Psoas muscle (tissue), 8 donors: ENCODE measurements around the gene SPSB3. TPM values are rescaled to one million over a fixed set of nuclear protein-coding genes. Genes with fewer than 3 reads are reported as not detected.
"Not testable (repeated sequence)": the region's sequence is repeated elsewhere in the genome, so short reads cannot be mapped to it uniquely, and the experiment has no call there.

Experiments used
- ATAC-seq, 4 donors: fragments of 200-7000 bp; cut with Tn5 transposase; one replicate each; pipeline ENCODE4 v1.9.1; 2020; ENCODE audit warnings: moderate library complexity in 3 of 4, mild to moderate bottlenecking in 2 of 4
- DNase-seq, 2 donors: peaks; one replicate each; pipeline ENCODE4 v3.0.0-alpha.2; 2020
- H3K27ac ChIP-seq: fragments of 200-600 bp; one replicate; pipeline ENCODE4 v1.8.0; 2022
- H3K27me3 ChIP-seq, 3 donors: fragments of 200-600 bp in 1 of 3; one replicate each; pipeline versions ENCODE4 v1.6.1 to v1.8.0; 2013 to 2022; ENCODE audit warnings: low read length in 2 of 3, mild to moderate bottlenecking in 2 of 3, moderate library complexity in 1 of 3; ENCODE audit not compliant: insufficient read depth in 3 of 3
- H3K36me3 ChIP-seq, 2 donors: fragments of 200-600 bp in 1 of 2; one replicate each; pipeline versions ENCODE4 v1.6.1 to v1.8.0; 2013 to 2022; ENCODE audit warnings: low read depth in 1 of 2, mild to moderate bottlenecking in 1 of 2, moderate library complexity in 1 of 2; ENCODE audit not compliant: insufficient read depth in 1 of 2
- H3K4me1 ChIP-seq: fragments of 200-600 bp; one replicate; pipeline ENCODE4 v1.8.0; 2022
- H3K4me3 ChIP-seq: fragments of 200-600 bp; one replicate; pipeline ENCODE4 v1.8.0; 2022; ENCODE audit warnings: mild to moderate bottlenecking
- H3K9me3 ChIP-seq: fragments of 200-600 bp; one replicate; pipeline ENCODE4 v1.8.0; 2022
- CTCF ChIP-seq: fragments of 200-600 bp; IDR thresholded peaks from one replicate; pipeline ENCODE4 v1.8.0; 2022; ENCODE audit warnings: antibody characterized with exemption
- WGBS, 3 donors: extraction: QIAGEN DNeasy Blood & Tissue Kit; methylation state at CpG; one replicate each; pipeline versions ENCODE4 v1.1.6 to v1.1.7; 2013; 5-methylcytosine and 5-hydroxymethylcytosine counted together
- intact Hi-C, 2 donors: fragments of 100-400 bp; cut with DNase I; formaldehyde crosslinking; loops; one replicate each; pipeline versions ENCODE4 v1.11.0 to v1.14.2; 2022
- polyA plus RNA-seq, 3 donors: library from polyadenylated mRNA; stranded (reverse); fragments of 200-250 nt; gene quantifications; one replicate each; pipeline ENCODE4 v1.2.3, GENCODE V29; 2013
- total RNA-seq, 4 donors: library from RNA; stranded (reverse); fragmentation: NEBNext Ultra II Directional in 2 of 4; extraction: Animal tissue kit (Norgen Biotek cat#: 25700) in 2 of 4; gene quantifications; one replicate each; pipeline versions ENCODE4 v1.2.1 to v1.2.4, GENCODE V29; 2021 to 2023
- donor health status: healthy with polysubstance abuse.
- donor health status: DM: no; HTN: no; CAD: no; lungs with moderate emphysema.
- donor health status: Bipolar disorder and iron deficiency.
- donor health status: healthy.
- donor health status: DM: yes; HTN: yes; CAD: no.
- donor health status: DM: no; HTN: no; CAD: no.
- donor health status: DM: no; HTN: no; CAD: no.
- donor health status: DM: yes; HTN: yes; CAD: no.

The SPSB3 gene
- total and polyA plus RNA-seq, 7 donors: 26.3 to 108 (median 54.9) TPM

- Histone ChIP-seq H3K9me3 (no peaks in the 10 kb centered on the region), H3K27me3 (no peaks in the 10 kb centered on the region), H3K36me3 (peaks cover 0 to 50% of the 10 kb centered on the region in 2 donors), H3K4me1 (no peaks in the 10 kb centered on the region), H3K4me3 (no peak overlapping the region), H3K27ac (no peak overlapping the region)
- intact Hi-C loops: no loop called here
- 96 to 97% (median 96%) methylated on average over 22 of the region's 22 CpGs for WGBS, 3 donors
- ATAC-seq: peak in 1 of 4 donors; percentile 6
- DNase-seq: no peak
- no peak for TF ChIP-seq CTCF
These were observed 47.6 kb downstream of the SPSB3 start for GRCh38 chr16:1734816-1735215.

DNA sequence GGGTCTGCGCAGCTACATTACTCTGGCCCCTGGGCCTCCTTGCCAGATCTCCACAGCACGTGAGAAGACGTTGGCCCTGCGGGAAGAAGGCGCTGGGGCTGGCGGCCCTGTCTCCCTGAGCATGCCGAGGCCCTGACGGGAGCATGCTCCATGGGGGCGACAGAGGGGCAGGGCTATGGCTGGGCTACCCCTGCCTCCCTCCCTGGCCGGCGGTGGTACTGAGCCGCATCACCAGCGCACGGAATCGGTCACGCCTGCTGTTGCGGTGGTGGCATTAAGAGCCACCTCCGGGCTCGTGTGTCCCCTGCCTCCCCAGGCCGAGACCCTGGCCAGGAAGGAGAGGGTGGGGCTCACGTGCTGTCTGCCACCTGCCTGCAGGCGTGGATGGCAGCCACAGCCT is 48.2 kb downstream of the SPSB3 start:
- H3K4me3 ChIP-seq: no peak overlapping the region
- intact Hi-C loops: no loop called here
- H3K27me3 ChIP-seq: no peaks in the 10 kb centered on the region
- WGBS, 3 donors: 93 to 94% (median 93%) methylated on average over 22 of the region's 22 CpGs
- no peak for TF ChIP-seq CTCF
- H3K27ac ChIP-seq: no peak overlapping the region
- H3K36me3 ChIP-seq: peaks cover 0 to 57% of the 10 kb centered on the region in 2 donors
- ATAC-seq: peak in 2 of 4 donors; percentile 20 to 23
- no peaks in the 10 kb centered on the region for H3K4me1 ChIP-seq
- DNase-seq: no peak
- no peaks in the 10 kb centered on the region for H3K9me3 ChIP-seq

GRCh38 chr16:1732551-1732987 is 49.8 kb downstream of the SPSB3 start:
- H3K36me3 ChIP-seq: peaks cover 0 to 66% of the 10 kb centered on the region in 2 donors
- H3K27ac ChIP-seq, DNase-seq, H3K9me3 ChIP-seq, H3K27me3 ChIP-seq, H3K4me1 ChIP-seq, intact Hi-C loops, H3K4me3 ChIP-seq: not testable (repeated sequence)
- ATAC-seq: peak in 1 of 4 donors; percentile 16
- WGBS, 3 donors: 76 to 85% (median 82%) methylated on average over 21 of the region's 21 CpGs

GRCh38 chr16:1732071-1732470 is 50.3 kb downstream of the SPSB3 start:
- TF ChIP-seq CTCF: no peak
- Histone ChIP-seq H3K9me3 (no peaks in the 10 kb centered on the region), H3K27ac (no peak overlapping the region), H3K4me1 (no peaks in the 10 kb centered on the region), H3K36me3 (peaks cover 0 to 66% of the 10 kb centered on the region in 2 donors), H3K27me3 (no peaks in the 10 kb centered on the region), H3K4me3 (no peak overlapping the region)
- ATAC-seq (peak in 1 of 4 donors; percentile 6), DNase-seq (no peak)
- 83 to 86% (median 83%) methylated on average over 14 of the region's 14 CpGs for WGBS, 3 donors
- intact Hi-C loops: no loop called here

GRCh38 chr16:1731603-1732002 is 50.8 kb downstream of the SPSB3 start:
- no peak for DNase-seq
- intact Hi-C loops: no loop called here
- TF ChIP-seq CTCF: no peak
- Histone ChIP-seq H3K4me1 (no peaks in the 10 kb centered on the region), H3K27me3 (no peaks in the 10 kb centered on the region), H3K27ac (no peak overlapping the region), H3K4me3 (no peak overlapping the region), H3K9me3 (no peaks in the 10 kb centered on the region), H3K36me3 (peaks cover 0 to 68% of the 10 kb centered on the region in 2 donors)
- no peak for ATAC-seq
- 69 to 78% (median 76%) methylated on average over 7 of the region's 7 CpGs for WGBS, 3 donors
